ENCODE results near the gene OGDH.

OGDH gene

GRCh38 chr7:44569959-44570358, 36.5 kb upstream of the OGDH start:
- no peak for DNase-seq
- no peak overlapping the region for H3K27ac Mint-ChIP-seq
- H3K36me3 Mint-ChIP-seq = peaks cover 55 to 69% of the 10 kb centered on the region in 2 donors
- no peaks in the 10 kb centered on the region for H3K9me3 Mint-ChIP-seq
- H3K4me1 Mint-ChIP-seq = peaks cover 25 to 40% of the 10 kb centered on the region in 2 donors
- no peak overlapping the region for H3K4me3 Mint-ChIP-seq
- no peak for ATAC-seq (replicated peaks)
- no peaks in the 10 kb centered on the region for H3K27me3 Mint-ChIP-seq

- Mint-ChIP-seq H3K9me3 (no peaks in the 10 kb centered on the region), H3K4me1 (peaks cover 19 to 38% of the 10 kb centered on the region in 2 donors), H3K27me3 (no peaks in the 10 kb centered on the region), H3K27ac (peak overlapping the region; percentile 98), H3K36me3 (peaks cover 49 to 65% of the 10 kb centered on the region in 2 donors), H3K4me3 (peak overlapping the region; percentile 87 to 99)
- DNase-seq (no peak), ATAC-seq (replicated peaks) (no peak)
Observed at GRCh38 chr7:44572771-44573170, 33.7 kb upstream of the OGDH start.

- ATAC-seq (replicated peaks) = peak; percentile 96 to 98
- peaks cover 20 to 41% of the 10 kb centered on the region in 2 donors for H3K4me1 Mint-ChIP-seq
- no peaks in the 10 kb centered on the region for H3K27me3 Mint-ChIP-seq
- no peaks in the 10 kb centered on the region for H3K9me3 Mint-ChIP-seq
- peak within 1 kb of the TSS; percentile 87 to 99 for H3K4me3 Mint-ChIP-seq
- H3K36me3 Mint-ChIP-seq = peaks cover 46 to 60% of the 10 kb centered on the region in 2 donors
- peak within 1 kb of the TSS; percentile 98 for H3K27ac Mint-ChIP-seq
- peak; percentile 90 for DNase-seq
Observed at GRCh38 chr7:44573464-44574286, 32.8 kb upstream of the OGDH start, which contains the start of gene DDX56. Gene DDX56 (minus strand): TSS chr7:44573908. CDS start chr7:44573895, 13 bp downstream.

- Mint-ChIP-seq H3K4me1 (peaks cover 22 to 45% of the 10 kb centered on the region in 2 donors), H3K4me3 (peak overlapping the region; percentile 87 to 99), H3K9me3 (no peaks in the 10 kb centered on the region), H3K27me3 (no peaks in the 10 kb centered on the region), H3K36me3 (peaks cover 42 to 60% of the 10 kb centered on the region in 2 donors), H3K27ac (peak overlapping the region; percentile 98)
- ATAC-seq (replicated peaks) (no peak), DNase-seq (no peak)
Observed at GRCh38 chr7:44574287-44574872, 32.0 kb upstream of the OGDH start.

GRCh38 chr7:44575054-44575453, 31.4 kb upstream of the OGDH start:
- Mint-ChIP-seq H3K27ac (peak overlapping the region; percentile 16), H3K36me3 (peaks cover 40 to 62% of the 10 kb centered on the region in 2 donors), H3K4me1 (peaks cover 27 to 52% of the 10 kb centered on the region in 2 donors), H3K4me3 (peak overlapping the region; percentile 87 to 99), H3K27me3 (no peaks in the 10 kb centered on the region), H3K9me3 (no peaks in the 10 kb centered on the region)
- DNase-seq (no peak), ATAC-seq (replicated peaks) (no peak)

- H3K27ac Mint-ChIP-seq = peak overlapping the region; percentile 48
- no peaks in the 10 kb centered on the region for H3K27me3 Mint-ChIP-seq
- peaks cover 31 to 64% of the 10 kb centered on the region in 2 donors for H3K4me1 Mint-ChIP-seq
- ATAC-seq (replicated peaks) (no peak), DNase-seq (no peak)
- H3K4me3 Mint-ChIP-seq = no peak overlapping the region
- H3K9me3 Mint-ChIP-seq = no peaks in the 10 kb centered on the region
- H3K36me3 Mint-ChIP-seq = peaks cover 41 to 63% of the 10 kb centered on the region in 2 donors
Observed at GRCh38 chr7:44576228-44576627, 30.2 kb upstream of the OGDH start.

GRCh38 chr7:44580945-44581878, 25.2 kb upstream of the OGDH start:
- ATAC-seq (replicated peaks) (peak; percentile 53 to 54), DNase-seq (peak; percentile 35)
- peak overlapping the region; percentile 90 for H3K27ac Mint-ChIP-seq
- H3K4me1 Mint-ChIP-seq = peaks cover 23 to 45% of the 10 kb centered on the region in 2 donors
- no peaks in the 10 kb centered on the region for H3K9me3 Mint-ChIP-seq
- no peaks in the 10 kb centered on the region for H3K27me3 Mint-ChIP-seq
- peak overlapping the region; percentile 90 to 92 for H3K4me3 Mint-ChIP-seq
- H3K36me3 Mint-ChIP-seq = peaks cover 14 to 32% of the 10 kb centered on the region in 2 donors

- H3K27ac Mint-ChIP-seq = peak within 1 kb of the TSS; percentile 90
- H3K27me3 Mint-ChIP-seq = no peaks in the 10 kb centered on the region
- H3K4me3 Mint-ChIP-seq = peak within 1 kb of the TSS; percentile 90 to 92
- peaks cover 13 to 31% of the 10 kb centered on the region in 2 donors for H3K36me3 Mint-ChIP-seq
- DNase-seq (peak; percentile 100), ATAC-seq (replicated peaks) (peak; percentile 89 to 92)
- no peaks in the 10 kb centered on the region for H3K9me3 Mint-ChIP-seq
- peaks cover 23 to 44% of the 10 kb centered on the region in 2 donors for H3K4me1 Mint-ChIP-seq
Observed at GRCh38 chr7:44581879-44582603, 24.4 kb upstream of the OGDH start, which contains the start of gene TMED4. Gene TMED4 (minus strand): TSS chr7:44582231. CDS start chr7:44582206, 25 bp downstream.

- Mint-ChIP-seq H3K4me3 (peak overlapping the region; percentile 90 to 92), H3K27ac (peak overlapping the region; percentile 90), H3K27me3 (no peaks in the 10 kb centered on the region)
Observed at GRCh38 chr7:44583146-44583865, 23.1 kb upstream of the OGDH start.

GRCh38 chr7:44587843-44588711, 18.4 kb upstream of the OGDH start:
- H3K36me3 Mint-ChIP-seq = no peaks in the 10 kb centered on the region
- H3K4me3 Mint-ChIP-seq = no peak overlapping the region
- peak overlapping the region; percentile 26 for H3K27ac Mint-ChIP-seq
- peaks cover 6 to 9% of the 10 kb centered on the region in 2 donors for H3K4me1 Mint-ChIP-seq
- peak; percentile 23 for DNase-seq
- peak; percentile 83 to 84 for ATAC-seq (replicated peaks)
- H3K9me3 Mint-ChIP-seq = no peaks in the 10 kb centered on the region
- H3K27me3 Mint-ChIP-seq = peaks cover 6 to 13% of the 10 kb centered on the region in 2 donors

More at GRCh38 chr7:44583146-44583865, 23.1 kb upstream of the OGDH start:
- Mint-ChIP-seq H3K36me3 (peaks cover 13 to 29% of the 10 kb centered on the region in 2 donors), H3K9me3 (no peaks in the 10 kb centered on the region), H3K4me1 (peaks cover 24 to 48% of the 10 kb centered on the region in 2 donors)
- DNase-seq (no peak), ATAC-seq (replicated peaks) (no peak)

- ATAC-seq (replicated peaks) = no peak
- Mint-ChIP-seq H3K9me3 (no peaks in the 10 kb centered on the region), H3K36me3 (no peaks in the 10 kb centered on the region), H3K27me3 (peaks cover 13 to 24% of the 10 kb centered on the region in 2 donors), H3K27ac (no peak overlapping the region), H3K4me3 (no peak overlapping the region), H3K4me1 (peaks cover 5 to 9% of the 10 kb centered on the region in 2 donors)
- no peak for DNase-seq
Observed at GRCh38 chr7:44590910-44591309, 15.5 kb upstream of the OGDH start.

All from stimulated activated naive B cell treated with anti-CD40 and anti-IgM and Interleukin-4, amounts not matched to agents 10 μg/mL and 1 μg/mL and 100 μg/mL, for 72 hours (primary cell).